Stimulated activated CD8-positive, alpha-beta memory T cell treated with anti-CD3 and anti-CD28 coated beads, Interleukin-7, amount 100 ng/mL, for 4 hours (primary cell): ENCODE results near the gene EZR.

Experiments
- DNase-seq, 2 donors: peaks; one replicate each; pipeline ENCODE4 v3.0.0-alpha.2; 2020; ENCODE audit warnings: low read depth in 2 of 2

The EZR gene

DNA sequence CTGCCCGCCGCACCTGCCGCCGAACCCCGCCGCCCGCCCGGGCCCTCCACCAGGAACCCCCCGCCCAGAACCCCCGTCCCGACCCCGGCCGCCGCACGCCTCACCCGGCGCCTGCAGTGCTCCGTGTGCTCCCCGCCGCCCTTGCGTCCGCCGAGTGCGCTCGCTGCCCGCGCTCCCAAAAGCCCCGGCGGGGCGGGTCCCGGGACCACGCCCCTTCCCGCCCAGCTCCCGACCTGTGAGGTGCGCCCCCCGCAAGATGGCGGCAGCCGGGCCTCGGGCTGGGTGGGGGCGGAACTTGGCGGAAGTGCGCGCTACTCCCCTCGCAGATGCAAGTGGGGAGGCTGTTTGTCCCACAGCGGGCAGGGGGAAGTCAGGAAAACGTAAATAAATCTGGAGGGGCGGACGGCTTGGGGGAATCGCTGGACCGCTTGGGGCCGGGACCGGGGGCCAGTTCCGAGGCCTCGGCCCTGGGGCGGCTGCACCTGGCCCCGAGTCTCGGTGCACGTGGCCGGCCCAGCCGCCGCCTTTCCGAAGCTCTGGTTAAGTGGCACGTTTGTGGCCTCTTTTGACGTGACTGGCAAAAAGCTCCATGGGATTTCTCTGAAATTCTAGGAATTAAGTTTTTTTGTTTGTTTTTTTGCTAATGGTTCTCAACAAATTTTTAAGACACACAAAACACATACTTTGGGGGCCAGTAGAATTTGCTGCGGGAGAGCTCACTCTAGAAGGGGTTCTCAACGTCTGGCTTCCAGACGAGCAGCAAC, at the start of gene EZR:
EZR (minus strand) TSS at position 156 of the 764 bp plus-strand sequence. CDS start 1,275 bp downstream, outside the sequence.
- peak; percentile 71 to 89 for DNase-seq

GRCh38 chr6:158868122-158868480, 48.9 kb upstream of the EZR start:
- no peak for DNase-seq

DNA sequence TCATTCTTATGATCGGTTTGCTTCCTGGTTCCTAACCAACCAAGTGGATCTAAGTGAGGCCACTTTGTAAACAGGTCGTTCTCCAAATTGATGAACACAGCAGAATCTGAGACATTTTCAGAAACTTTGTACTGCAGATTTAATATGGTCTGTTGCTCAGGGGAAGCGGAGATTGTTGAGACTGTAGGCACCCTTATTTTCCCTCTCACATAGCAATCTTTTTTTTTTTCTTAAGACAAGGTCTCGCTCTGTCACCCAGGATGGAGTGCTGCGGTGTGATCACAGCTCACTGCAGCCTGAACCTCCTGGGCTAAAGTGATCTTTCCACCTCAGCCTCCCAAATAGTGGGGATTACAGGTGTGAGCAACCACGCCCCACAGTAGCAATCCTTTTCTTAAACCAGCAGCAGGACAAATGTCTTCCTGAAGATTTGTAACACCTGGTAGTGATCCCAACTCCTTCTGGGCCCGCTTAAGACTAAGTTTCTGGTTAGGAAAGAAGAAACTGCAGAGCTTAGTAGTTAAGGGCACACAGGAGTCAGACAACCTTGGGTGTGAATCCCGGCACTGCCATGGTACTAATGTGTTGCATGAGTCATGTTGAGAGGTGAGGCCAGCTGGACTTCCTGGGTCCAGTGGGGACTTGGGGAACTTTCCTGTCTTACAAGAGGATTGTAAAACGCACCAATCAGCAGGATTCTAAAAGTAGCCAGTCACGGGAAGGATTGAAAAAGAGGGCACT, 48.4 kb upstream of the EZR start:
- no peak for DNase-seq

GRCh38 chr6:158865769-158866168, 46.6 kb upstream of the EZR start:
- no peak for DNase-seq

DNA sequence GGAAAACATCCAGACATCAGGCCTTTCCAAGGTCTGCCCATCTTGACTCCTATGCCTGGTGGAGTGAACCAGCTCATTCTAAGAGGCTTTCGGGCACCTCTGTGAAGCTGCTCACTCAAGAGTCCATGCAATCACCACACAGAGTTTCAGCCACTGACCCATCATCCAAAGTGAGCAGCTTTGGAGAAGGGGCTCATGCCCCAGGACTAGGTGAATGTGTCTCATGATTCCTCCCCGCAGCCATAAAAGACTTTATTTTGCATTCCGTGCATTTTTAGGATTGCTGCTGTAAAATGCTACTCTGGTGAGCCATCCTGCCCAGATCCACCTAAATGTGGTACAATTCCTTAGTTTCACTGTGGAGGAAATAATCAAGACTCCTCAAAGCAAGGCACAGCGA, 44.5 kb upstream of the EZR start:
- no peak for DNase-seq

DNA sequence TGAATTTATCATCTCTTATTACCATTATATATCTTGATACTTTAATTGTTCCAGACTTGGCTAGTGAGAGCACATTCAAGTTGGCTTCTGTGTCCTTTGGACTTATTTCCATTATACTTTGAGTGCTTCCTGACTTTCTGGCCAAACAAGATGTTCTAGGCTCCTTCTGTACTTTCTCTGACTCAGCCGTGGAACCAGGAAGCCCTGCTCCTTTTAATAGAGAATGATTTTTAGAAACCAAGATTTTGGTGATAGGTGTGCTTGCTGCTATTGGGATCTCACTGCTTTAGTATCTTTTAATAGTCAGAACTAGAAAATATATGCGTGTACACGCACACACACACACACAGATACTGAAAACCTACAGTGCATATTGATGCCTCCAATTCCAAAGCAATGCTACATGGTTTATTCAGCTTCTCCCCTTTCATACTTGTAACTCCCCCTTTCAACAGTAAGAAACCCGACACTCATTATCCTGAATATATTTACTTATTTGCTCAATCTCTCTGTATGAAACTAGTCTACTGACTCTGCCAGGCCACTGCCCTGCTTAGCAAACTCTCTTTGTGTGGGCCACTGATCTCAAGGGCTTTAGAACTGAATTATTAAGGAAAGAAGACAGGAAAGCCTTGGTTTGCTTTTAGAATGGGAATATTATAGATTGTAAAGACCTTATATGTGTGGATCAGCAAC, 42.7 kb upstream of the EZR start:
- no peak for DNase-seq

DNA sequence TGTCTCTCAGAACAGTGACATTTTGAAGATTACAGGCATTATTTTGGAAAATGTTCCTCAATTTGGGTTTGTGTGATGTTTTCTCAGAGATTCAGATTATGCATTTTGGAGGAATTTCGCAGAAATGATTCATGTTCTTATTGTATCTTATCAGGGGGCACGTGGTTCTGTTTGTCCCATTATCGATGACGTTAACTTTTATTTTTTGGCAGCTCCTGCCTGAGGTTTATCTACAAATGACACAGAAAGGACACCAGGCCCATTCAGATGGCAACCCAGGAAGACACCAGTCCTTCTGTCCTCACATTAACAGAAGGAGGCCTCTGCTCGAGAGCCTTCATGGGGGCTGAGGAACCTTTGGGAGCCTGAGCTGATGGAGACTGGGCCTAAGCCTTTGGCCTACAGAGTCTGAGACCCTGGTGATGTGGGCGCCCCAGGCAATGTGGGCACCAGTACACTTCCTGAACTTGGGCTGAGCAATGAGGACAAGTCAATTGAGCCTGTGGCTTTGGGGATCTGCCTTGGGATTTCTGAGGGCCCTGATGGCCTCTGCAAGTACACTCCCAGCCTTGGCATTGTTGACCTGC, 41.2 kb upstream of the EZR start:
- no peak for DNase-seq

GRCh38 chr6:158856261-158856660, 37.1 kb upstream of the EZR start:
- DNase-seq, result no peak

DNA sequence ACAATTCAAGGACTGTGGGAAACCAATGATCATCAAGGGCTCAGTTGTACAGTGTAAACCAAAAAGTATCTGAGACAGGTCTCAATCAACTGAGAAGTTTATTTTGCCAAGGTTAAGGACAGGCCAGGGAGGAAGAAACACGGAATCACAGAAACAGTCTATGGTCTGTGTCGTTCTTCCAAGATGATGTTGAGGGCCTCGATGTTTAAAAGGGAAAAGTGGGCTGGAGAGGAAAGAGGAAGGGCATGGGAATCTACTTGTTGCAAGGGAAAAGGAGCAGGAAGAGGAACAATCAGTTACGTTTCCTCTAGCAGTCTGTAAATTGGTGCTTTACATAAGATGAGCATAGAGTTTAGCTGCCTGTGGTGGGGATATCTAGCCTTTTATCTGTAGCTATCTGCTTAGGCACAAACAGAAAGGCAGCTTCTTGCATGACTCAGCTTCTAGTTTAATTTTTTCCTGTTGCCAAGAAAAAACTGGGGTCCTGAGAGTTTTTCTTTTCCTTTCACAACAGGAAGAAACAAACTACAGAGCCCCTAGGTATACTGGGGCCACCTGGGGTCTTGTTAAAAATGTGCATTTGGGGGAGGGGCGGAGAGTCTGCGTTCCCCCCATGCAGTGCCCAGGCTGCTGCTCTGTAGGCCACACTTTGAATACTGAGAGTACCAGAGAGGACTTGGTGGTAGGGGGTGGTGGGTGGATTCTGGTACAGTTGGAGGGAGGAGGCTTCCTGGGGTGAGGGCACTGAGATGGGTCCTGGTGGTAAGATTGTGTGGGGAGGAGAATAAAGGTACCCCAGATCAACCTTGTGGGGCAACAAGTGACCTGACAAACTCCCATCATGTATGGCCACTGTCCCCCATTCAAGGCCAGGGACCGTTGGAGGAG, 35.3 kb upstream of the EZR start:
- no peak for DNase-seq

- DNase-seq, result no peak
Observed at GRCh38 chr6:158853880-158854213, 34.7 kb upstream of the EZR start.

DNA sequence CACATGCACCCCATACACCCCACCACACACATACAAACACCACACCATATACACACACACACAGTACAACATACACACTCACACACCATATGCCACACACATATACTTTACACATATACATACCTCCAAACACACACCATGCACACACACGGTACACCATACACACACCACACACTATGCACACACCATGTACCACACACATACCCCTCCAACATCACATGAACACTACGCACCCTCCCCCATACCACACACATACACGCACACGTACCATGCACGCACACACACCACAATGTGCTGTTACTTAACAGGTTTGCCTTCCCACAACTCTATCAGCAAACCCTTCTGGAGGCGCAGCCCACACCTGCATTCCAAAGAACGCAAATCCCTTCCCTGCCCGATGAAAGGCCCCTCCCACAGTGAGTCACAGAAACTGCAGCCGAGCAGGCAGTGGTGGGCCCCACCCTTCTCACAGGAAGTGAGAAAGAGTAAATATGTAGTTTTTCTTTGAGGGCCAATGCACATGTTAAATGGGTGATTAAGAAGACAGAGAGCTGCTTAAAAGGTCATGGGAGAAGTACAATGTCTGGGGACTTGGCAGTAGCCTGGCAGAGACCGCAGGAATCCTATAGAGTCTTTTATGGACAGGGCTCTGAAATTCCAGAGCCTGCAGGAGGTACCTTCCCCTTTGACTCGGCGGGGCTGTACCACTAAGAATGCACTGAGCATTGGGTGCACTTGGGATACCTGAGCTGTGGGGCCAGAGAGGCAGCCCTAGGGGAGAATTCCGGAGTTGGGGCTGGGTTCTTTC, 34.1 kb upstream of the EZR start:
- peak; percentile 77 to 81 for DNase-seq

- DNase-seq, result no peak
Observed at GRCh38 chr6:158852312-158853071, 33.3 kb upstream of the EZR start.

DNA sequence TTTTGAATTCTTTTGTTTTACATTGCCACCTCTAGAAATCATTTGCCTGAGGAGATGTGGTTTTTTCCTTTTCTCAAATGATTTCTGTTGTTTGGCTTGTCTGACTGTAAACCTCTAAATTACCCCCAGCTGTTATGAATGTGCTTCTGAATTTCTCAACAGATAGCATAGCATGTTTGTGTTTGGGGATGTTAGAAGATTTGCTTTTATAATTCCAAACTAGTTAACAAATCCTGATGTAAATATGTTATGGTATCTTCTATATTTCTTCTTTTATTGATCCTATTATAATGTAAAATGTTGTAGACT, 31.6 kb upstream of the EZR start:
- DNase-seq, result no peak

DNA sequence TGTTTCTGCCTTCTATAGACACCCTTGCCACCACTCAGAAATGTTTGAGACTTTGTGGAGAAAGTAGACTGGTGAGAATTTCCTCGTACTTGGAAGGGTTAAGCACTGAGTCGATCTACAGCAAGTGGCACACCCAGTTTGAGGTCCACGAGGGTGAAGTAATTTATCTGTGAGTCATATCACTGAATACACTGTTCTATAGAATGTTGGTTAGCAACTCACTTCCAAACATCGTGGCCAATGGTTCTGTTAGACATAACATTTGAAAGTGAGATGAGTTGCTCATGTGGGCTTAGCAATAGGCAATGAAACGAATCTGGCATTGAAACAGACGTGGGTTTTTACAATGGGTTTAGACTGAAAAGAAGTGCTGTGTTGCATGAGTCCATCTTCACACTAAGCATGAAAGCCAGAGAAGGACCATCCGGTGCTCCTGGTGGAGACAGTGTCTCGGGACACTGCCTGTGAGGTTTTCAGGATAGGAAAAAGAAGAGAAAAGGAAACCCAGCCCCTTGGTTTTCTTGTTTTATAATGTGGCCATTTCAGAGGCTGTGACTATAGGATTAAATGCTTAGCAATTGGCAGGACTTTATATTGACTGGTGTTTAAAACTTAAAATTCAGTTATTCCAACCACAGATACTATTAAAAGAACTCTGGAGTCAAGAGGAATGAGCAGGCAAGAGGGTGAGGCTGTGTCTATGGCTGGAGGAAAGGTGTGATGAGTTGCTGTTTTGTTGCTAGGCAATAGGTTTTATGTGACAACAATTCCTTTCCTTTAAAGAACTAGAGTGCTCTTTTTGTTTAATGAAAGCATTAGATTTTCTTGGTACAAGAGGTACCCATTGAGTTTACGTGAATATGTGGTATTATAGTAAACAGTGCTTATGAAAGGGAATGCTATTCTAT, 31.0 kb upstream of the EZR start:
- DNase-seq, result peak; percentile 31 to 60

- DNase-seq, result no peak
Observed at GRCh38 chr6:158848490-158848895, 29.3 kb upstream of the EZR start.

DNA sequence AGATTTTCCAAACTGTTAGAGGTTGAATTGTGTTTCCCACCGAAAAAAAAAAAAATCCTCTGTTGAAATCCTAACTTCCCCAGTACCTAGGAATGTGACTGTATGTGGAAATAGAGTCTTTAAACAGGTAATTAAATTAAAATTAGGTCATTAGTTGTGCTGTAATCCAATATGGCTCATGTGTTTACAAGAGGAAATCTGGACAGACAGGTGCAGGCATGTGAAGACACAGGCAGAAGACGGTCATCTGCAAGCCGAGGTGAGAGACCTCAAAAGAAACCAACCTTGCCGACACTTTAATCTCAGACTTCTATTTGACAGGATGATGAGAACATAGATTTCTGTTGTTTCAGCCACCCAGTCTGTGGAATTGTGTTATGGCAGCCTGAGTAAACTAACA, 28.6 kb upstream of the EZR start:
- DNase-seq, result no peak

DNA sequence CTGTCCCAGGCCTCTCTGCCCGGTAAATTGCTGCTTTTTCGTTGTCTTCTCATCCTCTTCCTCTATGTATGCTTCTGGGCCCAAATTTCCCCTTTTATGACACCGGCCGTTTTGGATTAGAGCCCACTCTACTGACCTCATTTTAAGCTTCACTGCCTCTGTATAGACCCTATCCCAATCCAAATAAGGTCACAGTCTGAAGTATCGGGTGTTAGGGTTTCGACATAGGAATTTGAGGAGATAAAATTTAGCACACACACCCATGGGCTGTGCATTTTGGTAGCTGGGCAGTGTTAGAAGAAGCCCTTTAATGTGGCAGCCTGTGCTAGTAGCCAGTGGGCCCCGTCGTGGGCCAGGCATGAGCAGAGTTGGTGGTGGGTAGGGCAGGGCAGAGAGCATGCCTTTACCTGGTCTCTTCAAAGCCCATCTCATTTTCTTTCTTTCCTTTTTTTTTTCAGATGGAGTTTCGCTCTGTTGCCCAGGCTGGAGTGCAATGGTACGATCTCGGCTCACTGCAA, 27.9 kb upstream of the EZR start:
- DNase-seq, result no peak

DNA sequence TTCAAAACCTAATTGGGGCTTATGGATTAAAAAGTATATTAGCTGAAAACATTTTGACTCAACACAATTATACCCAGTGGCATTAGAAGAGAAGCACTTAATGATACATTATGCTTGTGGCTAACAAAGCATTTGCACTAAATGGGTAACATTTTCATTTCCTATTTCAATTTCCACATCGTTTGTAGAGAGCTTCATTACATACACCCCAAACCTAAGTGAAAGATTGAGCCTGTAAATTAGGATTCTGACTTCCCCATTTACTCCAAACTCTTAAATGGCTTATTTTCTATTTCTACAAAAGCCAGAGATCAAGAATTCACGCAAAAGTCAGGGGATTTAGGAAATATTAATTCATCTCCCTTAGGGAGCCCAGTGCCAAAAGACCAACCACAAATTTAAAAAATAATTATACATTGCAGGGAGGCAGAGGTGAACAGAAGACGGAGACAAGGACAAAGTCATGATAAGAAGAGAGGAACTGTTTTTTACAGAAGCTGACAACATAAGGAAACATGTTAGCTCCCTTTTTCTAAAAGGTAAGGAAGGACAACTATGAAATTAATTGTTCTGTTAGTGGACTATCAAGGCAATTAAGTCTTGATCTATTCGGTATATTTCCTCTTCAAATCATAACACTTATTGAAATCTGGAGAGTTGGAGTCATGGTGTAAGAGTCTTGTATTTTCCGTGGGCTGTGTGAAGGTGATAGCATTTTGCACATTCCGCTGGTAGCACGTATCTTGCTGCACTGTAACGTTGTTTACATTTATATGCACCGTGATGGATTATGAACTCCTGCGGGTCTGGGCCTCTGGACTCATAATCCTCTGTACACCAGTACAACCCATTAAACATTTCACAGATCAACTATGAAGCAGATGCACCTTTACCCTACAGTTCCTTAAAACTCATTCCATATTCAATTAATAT, 24.8 kb upstream of the EZR start:
- DNase-seq, result no peak
